PC-9 (cell line): ENCODE measurements around the gene G0S2. TPM values are rescaled to one million over a fixed set of nuclear protein-coding genes. Genes with fewer than 3 reads are reported as not detected.

Experiments
- BruUV-seq: library from RNA; stranded (reverse); fragments of 400-500 nt; replicated peaks from 2 replicates; lab custom pipeline; 2021; lab: Mats Ljungman, UMichigan
- CTCF ChIA-PET: fragments of 300-600 bp; sonication (Branson Sonifier 250); formaldehyde crosslinking; loops from one replicate; lab custom pipeline; 2022; ENCODE audit warnings: antibody characterized with exemption; lab: Charles Lee
- POLR2A ChIA-PET: fragments of 300-600 bp; sonication (Branson Sonifier 250); formaldehyde crosslinking; loops from one replicate; lab custom pipeline; 2022; ENCODE audit warnings: antibody characterized with exemption; ENCODE audit not compliant: unreplicated experiment; lab: Charles Lee
- DNase-seq, 2 experiments: peaks; one replicate each; pipeline versions ENCODE4 v3.0.0 to v3.0.0-alpha.2; 2015 to 2022; ENCODE audit warnings: mixed read lengths in 1 of 2
- H2AFZ ChIP-seq: fragments of 200-600 bp; sonication (generic); 2 replicates; pipeline ENCODE4 v1.8.1; 2017; ENCODE audit warnings: antibody characterized with exemption
- H3F3A ChIP-seq: fragments of 200-600 bp; sonication (generic); 2 replicates; pipeline ENCODE4 v1.8.1; 2017; ENCODE audit warnings: antibody characterized with exemption, mild to moderate bottlenecking, low read depth; ENCODE audit not compliant: insufficient read depth
- H3K27ac ChIP-seq: fragments of 200-600 bp; sonication (generic); 2 replicates; pipeline ENCODE4 v1.6.1; 2016; ENCODE audit warnings: mixed run types
- H3K27me3 ChIP-seq: fragments of 200-600 bp; sonication (generic); 2 replicates; pipeline ENCODE4 v1.6.1; 2016; ENCODE audit warnings: low read depth, mixed run types; ENCODE audit not compliant: insufficient read depth
- H3K36me3 ChIP-seq: fragments of 200-600 bp; sonication (generic); 2 replicates; pipeline ENCODE4 v1.6.1; 2016; ENCODE audit warnings: low read depth, mixed run types
- H3K4me1 ChIP-seq: fragments of 200-600 bp; sonication (generic); replicated peaks from 2 replicates; pipeline ENCODE4 v1.6.1; 2016; ENCODE audit warnings: mixed run types; ENCODE audit not compliant: insufficient read depth
- H3K4me2 ChIP-seq: fragments of 200-600 bp; sonication (generic); 2 replicates; pipeline ENCODE4 v1.6.1; 2017; ENCODE audit warnings: mixed run types
- H3K4me3 ChIP-seq: fragments of 200-600 bp; sonication (generic); 2 replicates; pipeline ENCODE4 v1.6.1; 2016; ENCODE audit warnings: mixed run types
- H3K79me2 ChIP-seq: fragments of 200-600 bp; sonication (generic); 2 replicates; pipeline ENCODE4 v1.6.1; 2017; ENCODE audit warnings: low read depth, mixed run types
- H3K9me2 ChIP-seq: fragments of 200-600 bp; sonication (generic); 2 replicates; pipeline ENCODE4 v1.8.1; 2017; ENCODE audit warnings: mild to moderate bottlenecking; ENCODE audit not compliant: insufficient read depth
- H3K9me3 ChIP-seq: fragments of 200-600 bp; sonication (generic); 2 replicates; pipeline ENCODE4 v1.8.1; 2016; ENCODE audit warnings: low read depth; ENCODE audit not compliant: insufficient read depth
- H4K20me1 ChIP-seq: fragments of 200-600 bp; sonication (generic); 2 replicates; pipeline ENCODE4 v1.8.1; 2017; ENCODE audit not compliant: insufficient read depth
- EZH2 ChIP-seq: fragments of 200-600 bp; sonication (generic); IDR thresholded peaks from 2 replicates; pipeline ENCODE4 v1.8.0; 2017; ENCODE audit warnings: antibody characterized with exemption, low read depth
- intact Hi-C: fragments of 100-400 bp; cut with micrococcal nuclease; formaldehyde crosslinking; loops from one replicate; pipeline ENCODE4 v1.10.0; 2022; ENCODE audit not compliant: unreplicated experiment
- total RNA-seq: library from RNA; stranded (reverse); gene quantifications from 2 replicates; pipeline ENCODE4 v1.2.3, GENCODE V29; 2021
- TF ChIP-seq, protein P1 (sequence below): fragments of 200-600 bp; sonication (generic); conservative IDR thresholded peaks from 2 replicates; pipeline ENCODE4 v1.6.1; 2017; ENCODE audit warnings: mixed run types, antibody characterized with exemption, mild to moderate bottlenecking, moderate library complexity

The G0S2 gene
- total RNA-seq, 1 experiment from 2014 or later = 2.4 TPM

DNA sequence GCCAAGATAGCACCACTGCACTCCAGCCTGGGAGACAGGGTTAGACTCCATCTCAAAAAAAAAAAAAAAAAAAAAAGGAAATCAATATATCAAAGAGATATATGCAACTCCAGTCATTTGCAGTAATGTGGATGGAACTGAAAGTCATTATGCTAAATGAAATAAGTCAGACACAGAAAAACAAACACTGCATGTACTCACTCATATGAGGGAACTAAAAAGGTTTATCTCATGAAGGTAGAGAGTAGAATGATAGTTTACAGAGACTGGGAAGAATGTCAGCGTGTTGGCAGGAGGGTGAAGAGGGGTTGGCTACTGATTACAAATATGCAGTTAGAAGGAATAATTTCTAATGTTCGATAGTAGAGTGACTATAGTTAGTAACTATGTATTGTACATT, 42.6 kb downstream of the G0S2 start:
- POLR2A ChIA-PET = no interaction called here
- Histone ChIP-seq H4K20me1 (no peaks in the 10 kb centered on the region), H3K36me3 (no peaks in the 10 kb centered on the region), H3K27ac (no peak overlapping the region), H2AFZ (no peak overlapping the region), H3F3A (no peaks in the 10 kb centered on the region), H3K4me3 (no peak overlapping the region), H3K9me2 (0 out of 2 replicates have a peak, but pooled peaks cover 4% of the 10 kb centered on the region), H3K27me3 (no peaks in the 10 kb centered on the region), H3K4me1 (peaks cover 9% of the 10 kb centered on the region; the same call in 1 of the 2 replicates), H3K79me2 (no peaks in the 10 kb centered on the region), H3K4me2 (no peak overlapping the region), H3K9me3 (no peaks in the 10 kb centered on the region)
- CTCF ChIA-PET = no interaction called here
- TF ChIP-seq, protein P1, sequence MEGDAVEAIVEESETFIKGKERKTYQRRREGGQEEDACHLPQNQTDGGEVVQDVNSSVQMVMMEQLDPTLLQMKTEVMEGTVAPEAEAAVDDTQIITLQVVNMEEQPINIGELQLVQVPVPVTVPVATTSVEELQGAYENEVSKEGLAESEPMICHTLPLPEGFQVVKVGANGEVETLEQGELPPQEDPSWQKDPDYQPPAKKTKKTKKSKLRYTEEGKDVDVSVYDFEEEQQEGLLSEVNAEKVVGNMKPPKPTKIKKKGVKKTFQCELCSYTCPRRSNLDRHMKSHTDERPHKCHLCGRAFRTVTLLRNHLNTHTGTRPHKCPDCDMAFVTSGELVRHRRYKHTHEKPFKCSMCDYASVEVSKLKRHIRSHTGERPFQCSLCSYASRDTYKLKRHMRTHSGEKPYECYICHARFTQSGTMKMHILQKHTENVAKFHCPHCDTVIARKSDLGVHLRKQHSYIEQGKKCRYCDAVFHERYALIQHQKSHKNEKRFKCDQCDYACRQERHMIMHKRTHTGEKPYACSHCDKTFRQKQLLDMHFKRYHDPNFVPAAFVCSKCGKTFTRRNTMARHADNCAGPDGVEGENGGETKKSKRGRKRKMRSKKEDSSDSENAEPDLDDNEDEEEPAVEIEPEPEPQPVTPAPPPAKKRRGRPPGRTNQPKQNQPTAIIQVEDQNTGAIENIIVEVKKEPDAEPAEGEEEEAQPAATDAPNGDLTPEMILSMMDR = no peak
- no peak for TF ChIP-seq EZH2
- intact Hi-C loops = no loop called here
- DNase-seq = no peak
- no TSS peak for BruUV-seq

DNA sequence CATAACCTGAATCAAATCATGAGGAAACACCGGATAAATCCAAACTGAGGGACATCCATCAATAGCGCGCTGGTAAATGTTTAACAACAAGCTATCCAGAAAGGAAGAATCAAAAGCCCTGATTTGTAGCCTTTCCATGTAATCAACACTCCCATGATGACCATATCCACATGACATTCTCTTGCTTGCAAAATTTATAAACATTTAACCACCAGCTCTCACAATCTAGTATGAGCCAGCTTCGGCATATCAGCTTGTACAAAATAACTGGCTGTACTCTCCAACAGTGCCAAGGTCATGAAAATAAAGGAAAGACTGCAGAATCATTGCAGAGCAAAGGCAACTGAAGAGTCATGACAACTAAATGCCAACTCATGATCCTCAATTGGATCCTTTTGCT, 45.1 kb downstream of the G0S2 start:
- H3K27me3 ChIP-seq = no peaks in the 10 kb centered on the region
- peaks cover 5% of the 10 kb centered on the region; the same call in 1 of the 2 replicates for H3K4me1 ChIP-seq
- H3K79me2 ChIP-seq = no peaks in the 10 kb centered on the region
- H3F3A ChIP-seq = no peaks in the 10 kb centered on the region
- DNase-seq = no peak
- H3K36me3 ChIP-seq = no peaks in the 10 kb centered on the region
- H3K9me3 ChIP-seq = no peaks in the 10 kb centered on the region
- no peak overlapping the region for H3K4me3 ChIP-seq
- BruUV-seq = no TSS peak
- intact Hi-C loops = no loop called here
- 0 out of 2 replicates have a peak, but pooled peaks cover 4% of the 10 kb centered on the region for H3K9me2 ChIP-seq
- H3K4me2 ChIP-seq = no peak overlapping the region
- no peak overlapping the region for H3K27ac ChIP-seq
- TF ChIP-seq, protein P1 = no peak
- TF ChIP-seq EZH2 = no peak
- no peak overlapping the region for H2AFZ ChIP-seq
- CTCF ChIA-PET = no interaction called here
- POLR2A ChIA-PET = no interaction called here
- no peaks in the 10 kb centered on the region for H4K20me1 ChIP-seq

GRCh38 chr1:209720826-209721225, 45.6 kb downstream of the G0S2 start:
- 0 out of 2 replicates have a peak, but pooled peaks cover 4% of the 10 kb centered on the region for H3K9me2 ChIP-seq
- H2AFZ ChIP-seq = no peak overlapping the region
- BruUV-seq = no TSS peak
- no peak overlapping the region for H3K4me2 ChIP-seq
- intact Hi-C loops = no loop called here
- H3K27ac ChIP-seq = no peak overlapping the region
- CTCF ChIA-PET = interaction anchor here (0.7 kb wide), 1 partner anchor 163 kb away, joined by 3 read pairs; no protein-coding TSS in a partner anchor
- TF ChIP-seq, protein P1 = no peak
- no peak for TF ChIP-seq EZH2
- 0 out of 2 replicates have a peak, but pooled peaks cover under 1% of the 10 kb centered on the region for H3K4me1 ChIP-seq
- H3K36me3 ChIP-seq = no peaks in the 10 kb centered on the region
- H3K79me2 ChIP-seq = no peaks in the 10 kb centered on the region
- POLR2A ChIA-PET = no interaction called here
- no peak for DNase-seq
- no peaks in the 10 kb centered on the region for H3K9me3 ChIP-seq
- no peaks in the 10 kb centered on the region for H3K27me3 ChIP-seq
- no peaks in the 10 kb centered on the region for H3F3A ChIP-seq
- H3K4me3 ChIP-seq = no peak overlapping the region
- H4K20me1 ChIP-seq = no peaks in the 10 kb centered on the region
